Neuronal stem cell (in vitro differentiated cells): ENCODE results near the gene CD200.

ENCODE experiments used
- DNase-seq: peaks from one replicate; pipeline ENCODE4 v3.0.0-alpha.2; 2013; ENCODE audit warnings: low spot score
- H2AFZ ChIP-seq: one replicate; pipeline ENCODE4 v1.6.1; 2013; ENCODE audit warnings: mild to moderate bottlenecking, low read length, inconsistent platforms
- H2AK5ac ChIP-seq: 2 replicates; pipeline ENCODE4 v1.6.1; 2013; ENCODE audit warnings: low read depth, mild to moderate bottlenecking, inconsistent platforms, low read length, moderate library complexity, mixed read lengths
- H2BK120ac ChIP-seq: 2 replicates; pipeline ENCODE4 v1.6.1; 2013; ENCODE audit warnings: low read depth, mild to moderate bottlenecking, inconsistent platforms, low read length, moderate library complexity, mixed read lengths
- H2BK12ac ChIP-seq: one replicate; pipeline ENCODE4 v1.6.1; 2013; ENCODE audit warnings: low read length, inconsistent platforms
- H2BK15ac ChIP-seq: 2 replicates; pipeline ENCODE4 v1.6.1; 2013; ENCODE audit warnings: mild to moderate bottlenecking, low read length, inconsistent platforms, mixed read lengths
- H2BK5ac ChIP-seq: one replicate; pipeline ENCODE4 v1.6.1; 2013; ENCODE audit warnings: inconsistent platforms, mild to moderate bottlenecking, low read length, moderate library complexity
- H3K14ac ChIP-seq: one replicate; pipeline ENCODE4 v1.6.1; 2013; ENCODE audit warnings: low read length, inconsistent platforms
- H3K18ac ChIP-seq: 2 replicates; pipeline ENCODE4 v1.6.1; 2013; ENCODE audit warnings: low read length, inconsistent platforms
- H3K23ac ChIP-seq: 2 replicates; pipeline ENCODE4 v1.6.1; 2013; ENCODE audit warnings: low read depth, mild to moderate bottlenecking, mixed read lengths, low read length, inconsistent platforms; ENCODE audit not compliant: poor library complexity
- H3K27ac ChIP-seq: replicated peaks from 3 replicates; pipeline ENCODE4 v1.5.1; 2013; ENCODE audit warnings: low read length, inconsistent platforms
- H3K27me3 ChIP-seq, 3 experiments: 2 replicates each; pipeline ENCODE4 v1.6.1; 2013; ENCODE audit warnings: low read length in 3 of 3, mild to moderate bottlenecking in 2 of 3, inconsistent platforms in 1 of 3, low read depth in 1 of 3, mixed read lengths in 1 of 3, moderate library complexity in 1 of 3; ENCODE audit not compliant: control insufficient read depth in 3 of 3, insufficient read depth in 3 of 3
- H3K36me3 ChIP-seq, 2 donors: replicated peaks in 1 of 2; 2 replicates each; pipeline ENCODE4 v1.6.1; 2013; ENCODE audit warnings: low read length in 2 of 2; ENCODE audit not compliant: control insufficient read depth in 2 of 2, insufficient read depth in 2 of 2
- H3K4ac ChIP-seq: 2 replicates; pipeline ENCODE4 v1.6.1; 2013; ENCODE audit warnings: inconsistent platforms, mild to moderate bottlenecking, low read length, moderate library complexity
- H3K4me1 ChIP-seq, 2 donors: 1 replicate in 1 of 2; 2 replicates in 1 of 2; pipeline ENCODE4 v1.6.1; 2013; ENCODE audit warnings: low read length in 2 of 2, low read depth in 1 of 2; ENCODE audit not compliant: control insufficient read depth in 2 of 2, insufficient read depth in 1 of 2
- H3K4me2 ChIP-seq: one replicate; pipeline ENCODE4 v1.6.1; 2013; ENCODE audit warnings: mild to moderate bottlenecking, low read length, inconsistent platforms; ENCODE audit not compliant: insufficient read depth, poor library complexity, severe bottlenecking
- H3K4me3 ChIP-seq, 2 donors: 2 replicates each; pipeline ENCODE4 v1.5.1; 2013; ENCODE audit warnings: low read length in 2 of 2, mild to moderate bottlenecking in 2 of 2, inconsistent platforms in 1 of 2, moderate library complexity in 1 of 2
- H3K79me1 ChIP-seq: one replicate; pipeline ENCODE4 v1.6.1; 2013; ENCODE audit warnings: low read depth, mild to moderate bottlenecking, inconsistent platforms, low read length, moderate library complexity
- H3K9ac ChIP-seq: one replicate; pipeline ENCODE4 v1.6.1; 2013; ENCODE audit warnings: mild to moderate bottlenecking, low read depth, low read length, inconsistent platforms; ENCODE audit not compliant: poor library complexity
- H3K9me3 ChIP-seq, 2 donors: replicated peaks in 1 of 2; 2 replicates each; pipeline versions ENCODE3 to v1.6.1; 2013; ENCODE audit warnings: low read length in 2 of 2, mild to moderate bottlenecking in 2 of 2, inconsistent platforms in 1 of 2, low read depth in 1 of 2, mixed read lengths in 1 of 2, moderate library complexity in 1 of 2; ENCODE audit not compliant: control insufficient read depth in 2 of 2, insufficient read depth in 1 of 2
- H4K8ac ChIP-seq: one replicate; pipeline ENCODE4 v1.6.1; 2013; ENCODE audit warnings: low read depth, mild to moderate bottlenecking, inconsistent platforms, low read length, moderate library complexity
- H4K91ac ChIP-seq: one replicate; pipeline ENCODE4 v1.6.1; 2013; ENCODE audit warnings: low read length, low read depth, mild to moderate bottlenecking, inconsistent platforms; ENCODE audit not compliant: poor library complexity
- WGBS, 2 donors: extraction: QIAGEN DNeasy Blood & Tissue Kit; methylation state at CpG; one replicate each; pipeline ENCODE4 v1.1.7; 2013; ENCODE audit warnings: missing lambda C conversion rate in 2 of 2, mixed read lengths in 1 of 2; ENCODE audit not compliant: insufficient read length in 2 of 2, insufficient replicate concordance in 1 of 2; ENCODE audit errors: extremely low coverage in 2 of 2; 5-methylcytosine and 5-hydroxymethylcytosine counted together

Gene CD200

GRCh38 chr3:112352720-112353119, 19.8 kb downstream of the CD200 start:
- Histone ChIP-seq H3K4me1 (peaks cover 8 to 26% of the 10 kb centered on the region in 2 donors), H2BK15ac (no peak overlapping the region), H3K27me3 (no peaks in the 10 kb centered on the region), H2AFZ (no peak overlapping the region), H3K27ac (no peak overlapping the region), H3K9ac (no peak overlapping the region), H2AK5ac (no peak overlapping the region), H3K4me2 (no peak overlapping the region), H3K18ac (no peak overlapping the region), H3K79me1 (no peaks in the 10 kb centered on the region), H2BK12ac (no peak overlapping the region), H2BK120ac (no peak overlapping the region), H2BK5ac (no peak overlapping the region), H3K9me3 (no peaks in the 10 kb centered on the region), H3K4ac (no peak overlapping the region), H4K91ac (no peak overlapping the region), H3K23ac (no peak overlapping the region), H3K36me3 (peaks cover 6 to 81% of the 10 kb centered on the region in 2 donors), H4K8ac (no peak overlapping the region), H3K4me3 (no peak overlapping the region), H3K14ac (no peak overlapping the region)
- DNase-seq: no peak
- no CpG with 5 or more reads among the region's 5 CpGs for WGBS, 2 donors

- peaks cover 7 to 26% of the 10 kb centered on the region in 2 donors for H3K4me1 ChIP-seq
- WGBS, 2 donors: no CpG with 5 or more reads among the region's 3 CpGs
- H3K27me3 ChIP-seq: no peaks in the 10 kb centered on the region
Observed at GRCh38 chr3:112353365-112353764, 20.4 kb downstream of the CD200 start.

GRCh38 chr3:112354642-112355306, 21.8 kb downstream of the CD200 start:
- H3K27ac ChIP-seq: no peak overlapping the region
- no CpG with 5 or more reads among the region's 2 CpGs for WGBS, 2 donors

More at GRCh38 chr3:112353365-112353764, 20.4 kb downstream of the CD200 start:
- Histone ChIP-seq H3K79me1 (no peaks in the 10 kb centered on the region), H3K36me3 (peaks cover 2 to 81% of the 10 kb centered on the region in 2 donors), H4K91ac (no peak overlapping the region), H3K14ac (no peak overlapping the region), H3K23ac (no peak overlapping the region), H2AFZ (no peak overlapping the region), H2BK12ac (no peak overlapping the region), H2AK5ac (no peak overlapping the region), H2BK15ac (no peak overlapping the region), H3K27ac (no peak overlapping the region), H3K9me3 (no peaks in the 10 kb centered on the region), H3K4me3 (no peak overlapping the region), H2BK5ac (no peak overlapping the region), H3K4me2 (no peak overlapping the region), H3K18ac (no peak overlapping the region), H3K4ac (no peak overlapping the region), H4K8ac (no peak overlapping the region), H3K9ac (no peak overlapping the region), H2BK120ac (no peak overlapping the region)
- DNase-seq: no peak

GRCh38 chr3:112355307-112355687, 22.3 kb downstream of the CD200 start:
- Histone ChIP-seq H3K79me1 (no peaks in the 10 kb centered on the region), H3K23ac (no peak overlapping the region), H3K4me1 (peaks cover 5 to 21% of the 10 kb centered on the region in 2 donors), H4K91ac (no peak overlapping the region), H2BK12ac (no peak overlapping the region), H3K36me3 (peaks cover 2 to 67% of the 10 kb centered on the region in 2 donors), H2AFZ (no peak overlapping the region), H3K27ac (no peak overlapping the region), H3K9ac (no peak overlapping the region), H2BK5ac (no peak overlapping the region), H3K4me3 (no peak overlapping the region), H2BK15ac (no peak overlapping the region), H2AK5ac (no peak overlapping the region), H3K9me3 (no peaks in the 10 kb centered on the region), H2BK120ac (no peak overlapping the region), H3K4me2 (no peak overlapping the region), H3K18ac (no peak overlapping the region), H3K27me3 (no peaks in the 10 kb centered on the region), H4K8ac (no peak overlapping the region), H3K4ac (no peak overlapping the region), H3K14ac (no peak overlapping the region)
- no CpG with 5 or more reads among the region's 5 CpGs for WGBS, 2 donors
- DNase-seq: no peak

More at GRCh38 chr3:112354642-112355306, 21.8 kb downstream of the CD200 start:
- Histone ChIP-seq H3K27me3 (no peaks in the 10 kb centered on the region), H4K8ac (no peak overlapping the region), H3K79me1 (no peaks in the 10 kb centered on the region), H3K4me3 (no peak overlapping the region), H3K9ac (no peak overlapping the region), H3K9me3 (no peaks in the 10 kb centered on the region), H3K14ac (no peak overlapping the region), H4K91ac (no peak overlapping the region), H2BK12ac (no peak overlapping the region), H3K36me3 (peaks cover 2 to 72% of the 10 kb centered on the region in 2 donors), H2AFZ (no peak overlapping the region), H3K4me2 (no peak overlapping the region), H3K4me1 (peaks cover 7 to 26% of the 10 kb centered on the region in 2 donors), H3K4ac (no peak overlapping the region), H2BK5ac (no peak overlapping the region), H2BK120ac (no peak overlapping the region), H3K23ac (no peak overlapping the region), H3K18ac (no peak overlapping the region), H2AK5ac (no peak overlapping the region), H2BK15ac (no peak overlapping the region)
- no peak for DNase-seq
